Activated T-cell treated with anti-CD3 and anti-CD28 coated beads, Interleukin-2, amount 50 U/mL, for 72 hours (primary cell): Measurements from ENCODE around the gene COCH. TPM values are rescaled to one million over a fixed set of nuclear protein-coding genes. Genes with fewer than 3 reads are reported as not detected.

ENCODE experiments used
- ATAC-seq, 2 donors: fragments of 150-1000 bp; cut with Tn5 transposase; replicated peaks in 1 of 2; 2 replicates each; pipeline ENCODE4 v1.10.0; 2021; ENCODE audit warnings: moderate library complexity in 2 of 2, mild to moderate bottlenecking in 1 of 2
- DNase-seq, 2 donors: peaks; one replicate each; pipeline ENCODE4 v3.0.0; 2021 to 2022; ENCODE audit warnings: mixed read lengths in 1 of 2
- H3K27ac Mint-ChIP-seq: one replicate; pipeline ENCODE4 v1.8.0; 2022; ENCODE audit warnings: mild to moderate bottlenecking, moderate library complexity, mixed read lengths
- H3K27me3 Mint-ChIP-seq: one replicate; pipeline ENCODE4 v1.8.0; 2022; ENCODE audit warnings: low read depth, mixed read lengths
- H3K36me3 Mint-ChIP-seq, 2 donors: one replicate each; pipeline ENCODE4 v1.8.0; 2022; ENCODE audit warnings: mixed read lengths in 2 of 2, mild to moderate bottlenecking in 1 of 2; ENCODE audit not compliant: insufficient read depth in 2 of 2
- H3K4me1 Mint-ChIP-seq: one replicate; pipeline ENCODE4 v1.8.0; 2022; ENCODE audit warnings: low read depth, mixed read lengths
- H3K4me3 Mint-ChIP-seq, 2 donors: one replicate each; pipeline ENCODE4 v1.8.0; 2022; ENCODE audit warnings: mild to moderate bottlenecking in 2 of 2, mixed read lengths in 2 of 2, moderate library complexity in 2 of 2
- H3K9me3 Mint-ChIP-seq, 2 donors: one replicate each; pipeline ENCODE4 v1.8.0; 2022; ENCODE audit warnings: mixed read lengths in 2 of 2
- total RNA-seq, 2 donors: library from RNA; stranded (reverse); gene quantifications; one replicate each; pipeline ENCODE4 v1.2.3, GENCODE V29; 2022

COCH gene
- total RNA-seq, 2 donors from 2014 or later, result 1.6 to 2.3 TPM

GRCh38 chr14:30855345-30856037, 18.9 kb upstream of the COCH start:
- DNase-seq (peak; percentile 51 to 52), ATAC-seq (peak; percentile 73 to 82)
- Mint-ChIP-seq H3K27me3 (peaks cover 62% of the 10 kb centered on the region), H3K9me3 (no peaks in the 10 kb centered on the region), H3K4me1 (peaks cover 26% of the 10 kb centered on the region), H3K4me3 (peak overlapping the region; percentile 52 to 81), H3K27ac (no peak overlapping the region), H3K36me3 (no peaks in the 10 kb centered on the region)

- no peak overlapping the region for H3K27ac Mint-ChIP-seq
- H3K36me3 Mint-ChIP-seq, result no peaks in the 10 kb centered on the region
- no peak overlapping the region for H3K4me3 Mint-ChIP-seq
- H3K4me1 Mint-ChIP-seq, result peaks cover 6% of the 10 kb centered on the region
- ATAC-seq (peak in 1 of 2 donors; percentile 61), DNase-seq (no peak)
- peaks cover 70% of the 10 kb centered on the region for H3K27me3 Mint-ChIP-seq
- no peaks in the 10 kb centered on the region for H3K9me3 Mint-ChIP-seq
These were observed 13.2 kb upstream of the COCH start for GRCh38 chr14:30861200-30861599.

GRCh38 chr14:30864934-30865333, 9.4 kb upstream of the COCH start:
- no peaks in the 10 kb centered on the region for H3K9me3 Mint-ChIP-seq
- ATAC-seq (no peak), DNase-seq (no peak)
- no peak overlapping the region for H3K4me3 Mint-ChIP-seq
- H3K36me3 Mint-ChIP-seq, result no peaks in the 10 kb centered on the region
- peaks cover 47% of the 10 kb centered on the region for H3K27me3 Mint-ChIP-seq
- H3K27ac Mint-ChIP-seq, result no peak overlapping the region
- H3K4me1 Mint-ChIP-seq, result peaks cover 5% of the 10 kb centered on the region

GRCh38 chr14:30868736-30869135, 5.6 kb upstream of the COCH start:
- Mint-ChIP-seq H3K36me3 (peaks cover 0 to 2% of the 10 kb centered on the region in 2 donors), H3K27me3 (peaks cover 48% of the 10 kb centered on the region), H3K4me3 (no peak overlapping the region), H3K9me3 (no peaks in the 10 kb centered on the region), H3K27ac (no peak overlapping the region), H3K4me1 (peaks cover 9% of the 10 kb centered on the region)
- DNase-seq, result no peak
- ATAC-seq, result no peak

- ATAC-seq, result no peak
- no peak overlapping the region for H3K27ac Mint-ChIP-seq
- H3K4me3 Mint-ChIP-seq, result no peak overlapping the region
- no peak for DNase-seq
- H3K36me3 Mint-ChIP-seq, result peaks cover 0 to 2% of the 10 kb centered on the region in 2 donors
- peaks cover 41% of the 10 kb centered on the region for H3K27me3 Mint-ChIP-seq
- peaks cover 9% of the 10 kb centered on the region for H3K4me1 Mint-ChIP-seq
- no peaks in the 10 kb centered on the region for H3K9me3 Mint-ChIP-seq
These were observed 4.7 kb upstream of the COCH start for GRCh38 chr14:30869551-30870155.

- H3K27ac Mint-ChIP-seq, result no peak overlapping the region
- no peak for DNase-seq
- H3K4me1 Mint-ChIP-seq, result peaks cover 16% of the 10 kb centered on the region
- peaks cover 0 to 2% of the 10 kb centered on the region in 2 donors for H3K36me3 Mint-ChIP-seq
- H3K9me3 Mint-ChIP-seq, result no peaks in the 10 kb centered on the region
- no peak for ATAC-seq
- H3K27me3 Mint-ChIP-seq, result peaks cover 57% of the 10 kb centered on the region
- H3K4me3 Mint-ChIP-seq, result no peak overlapping the region
These were observed 1.8 kb upstream of the COCH start for GRCh38 chr14:30872602-30873001.

GRCh38 chr14:30873308-30874119, 845 bp upstream of the COCH start:
- Mint-ChIP-seq H3K4me1 (peaks cover 16% of the 10 kb centered on the region), H3K36me3 (peaks cover 0 to 2% of the 10 kb centered on the region in 2 donors), H3K27me3 (peaks cover 67% of the 10 kb centered on the region), H3K9me3 (no peaks in the 10 kb centered on the region), H3K27ac (no peak overlapping the region), H3K4me3 (peak overlapping the region; percentile 67 to 74)
- ATAC-seq (no peak), DNase-seq (peak in 1 of 2 donors; percentile 1)

- no peak overlapping the region for H3K27ac Mint-ChIP-seq
- ATAC-seq, result peak; percentile 41 to 47
These were observed 834 bp downstream of the COCH start for GRCh38 chr14:30874999-30875787.

GRCh38 chr14:30875788-30876053, 1.4 kb downstream of the COCH start:
- H3K27ac Mint-ChIP-seq, result no peak overlapping the region
- H3K9me3 Mint-ChIP-seq, result no peaks in the 10 kb centered on the region
- H3K36me3 Mint-ChIP-seq, result peaks cover 0 to 2% of the 10 kb centered on the region in 2 donors
- H3K27me3 Mint-ChIP-seq, result peaks cover 56% of the 10 kb centered on the region
- ATAC-seq (no peak), DNase-seq (no peak)
- H3K4me3 Mint-ChIP-seq, result peak overlapping the region; percentile 88 to 92
- H3K4me1 Mint-ChIP-seq, result peaks cover 16% of the 10 kb centered on the region

More at GRCh38 chr14:30874999-30875787, 834 bp downstream of the COCH start:
- H3K4me1 Mint-ChIP-seq, result peaks cover 16% of the 10 kb centered on the region
- H3K9me3 Mint-ChIP-seq, result no peaks in the 10 kb centered on the region
- H3K36me3 Mint-ChIP-seq, result peaks cover 0 to 2% of the 10 kb centered on the region in 2 donors
- peak overlapping the region; percentile 88 to 92 for H3K4me3 Mint-ChIP-seq
- DNase-seq, result peak; percentile 15 to 19
- H3K27me3 Mint-ChIP-seq, result peaks cover 61% of the 10 kb centered on the region

GRCh38 chr14:30876692-30877091, 2.3 kb downstream of the COCH start:
- H3K36me3 Mint-ChIP-seq, result peaks cover 0 to 2% of the 10 kb centered on the region in 2 donors
- H3K9me3 Mint-ChIP-seq, result no peaks in the 10 kb centered on the region
- no peak overlapping the region for H3K4me3 Mint-ChIP-seq
- peaks cover 16% of the 10 kb centered on the region for H3K4me1 Mint-ChIP-seq
- DNase-seq (no peak), ATAC-seq (no peak)
- peaks cover 46% of the 10 kb centered on the region for H3K27me3 Mint-ChIP-seq
- H3K27ac Mint-ChIP-seq, result no peak overlapping the region

GRCh38 chr14:30882431-30882830, 8.1 kb downstream of the COCH start:
- H3K4me3 Mint-ChIP-seq, result no peak overlapping the region
- H3K9me3 Mint-ChIP-seq, result no peaks in the 10 kb centered on the region
- ATAC-seq (no peak), DNase-seq (no peak)
- H3K4me1 Mint-ChIP-seq, result no peaks in the 10 kb centered on the region
- no peaks in the 10 kb centered on the region for H3K36me3 Mint-ChIP-seq
- H3K27ac Mint-ChIP-seq, result no peak overlapping the region
- H3K27me3 Mint-ChIP-seq, result peaks cover 12% of the 10 kb centered on the region

GRCh38 chr14:30883508-30884294, 9.3 kb downstream of the COCH start:
- ATAC-seq (peak in 1 of 2 donors; percentile 44), DNase-seq (no peak)
- H3K36me3 Mint-ChIP-seq, result no peaks in the 10 kb centered on the region
- no peaks in the 10 kb centered on the region for H3K9me3 Mint-ChIP-seq
- no peak overlapping the region for H3K4me3 Mint-ChIP-seq
- H3K4me1 Mint-ChIP-seq, result no peaks in the 10 kb centered on the region
- H3K27ac Mint-ChIP-seq, result no peak overlapping the region
- no peaks in the 10 kb centered on the region for H3K27me3 Mint-ChIP-seq
